GM21723 (cell line): ENCODE results near the gene GJA4.
"Not testable (repeated sequence)": the region's sequence is repeated elsewhere in the genome, so short reads cannot be mapped to it uniquely, and the experiment has no call there.

Experiments
- ATAC-seq: cut with Tn5 transposase; IDR thresholded peaks from one replicate; pipeline ENCODE4 v1.9.1; 2021; ENCODE audit warnings: mild to moderate bottlenecking, moderate library complexity; ENCODE audit not compliant: unreplicated experiment

Gene GJA4

DNA sequence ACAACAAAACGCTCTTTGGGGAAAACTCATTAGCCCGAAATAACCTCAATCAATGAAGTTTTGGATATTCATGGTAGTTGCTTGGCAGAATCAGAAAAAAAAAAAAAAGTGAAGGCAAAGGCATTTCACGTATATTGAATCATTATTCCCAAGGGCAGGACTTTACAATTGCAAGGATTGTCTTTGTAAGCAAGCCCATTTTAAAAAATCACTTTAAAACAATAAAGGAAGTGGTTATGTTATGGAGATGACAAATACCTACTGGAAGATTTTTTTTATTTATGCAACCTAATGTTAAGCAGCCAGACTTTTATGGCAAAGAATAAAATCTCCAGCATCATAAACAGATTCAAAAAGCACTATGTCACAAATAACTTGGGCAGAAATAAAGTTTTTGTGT is 23.9 kb upstream of the GJA4 start:
- no peak for ATAC-seq

DNA sequence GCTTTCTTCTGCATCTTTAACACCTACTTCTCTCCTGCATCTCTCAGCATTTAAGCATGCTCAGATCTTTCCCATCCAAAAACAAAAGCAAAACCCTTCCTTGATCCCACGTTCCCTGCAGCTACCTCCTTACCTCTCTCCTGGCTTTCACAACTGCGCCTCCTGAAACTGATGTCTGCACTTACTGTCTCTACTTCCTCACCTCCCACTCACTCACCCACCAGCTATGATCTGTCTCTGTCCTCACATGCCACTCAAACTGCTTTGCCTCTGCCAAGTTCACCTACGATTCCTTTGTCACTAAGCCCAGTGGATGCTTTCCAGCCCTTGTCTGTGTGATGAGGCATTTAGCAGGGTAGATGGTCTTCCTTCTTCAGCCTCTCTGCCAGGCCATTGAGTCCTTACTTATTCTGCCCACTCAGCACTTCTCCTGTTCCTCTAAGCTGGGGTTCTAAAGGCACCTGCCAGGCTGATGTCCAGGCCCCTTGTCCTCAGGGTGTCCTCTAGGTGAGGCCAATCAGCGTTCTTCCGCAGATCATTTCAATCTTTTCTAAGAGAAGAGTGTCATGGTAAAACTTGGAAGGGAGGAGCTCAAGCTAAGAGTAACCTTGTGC is 21.8 kb upstream of the GJA4 start:
- ATAC-seq: no peak

DNA sequence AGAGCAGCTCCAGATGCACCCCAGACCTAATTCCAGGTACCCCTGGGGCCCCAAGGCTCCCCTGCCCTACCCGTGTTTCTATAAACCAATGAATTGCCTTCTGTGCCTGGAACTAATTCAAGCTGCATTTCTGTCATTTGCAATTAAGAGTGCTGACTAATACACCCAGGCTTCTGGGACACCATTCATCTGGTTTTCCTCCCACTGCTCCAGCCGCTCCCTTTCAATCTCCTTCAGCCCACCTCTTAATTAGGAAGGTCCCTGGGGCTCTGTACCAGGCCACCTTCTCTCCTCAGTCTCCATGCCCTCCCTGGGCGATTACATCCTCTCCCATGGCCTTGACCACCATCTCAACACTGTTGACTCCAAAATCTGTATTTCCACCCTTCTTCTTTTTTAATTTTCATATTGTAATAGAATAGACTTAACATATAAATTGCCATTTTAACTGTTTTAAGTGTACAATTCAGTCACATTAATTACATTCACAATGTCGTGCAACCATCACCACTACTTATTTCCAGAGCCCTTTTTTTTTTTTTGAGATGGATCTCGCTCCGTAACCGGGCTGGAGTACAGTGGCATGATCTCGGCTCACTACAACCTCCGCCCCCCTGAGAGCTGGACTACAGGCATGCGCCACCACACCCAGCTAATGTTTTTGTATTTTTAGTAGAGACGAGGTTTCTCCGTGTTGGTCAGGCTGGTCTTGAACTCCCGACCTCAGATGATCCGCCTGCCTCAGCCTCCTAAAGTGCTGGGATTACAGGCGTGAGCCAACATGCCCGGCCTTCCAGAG is 21.0 kb upstream of the GJA4 start:
- ATAC-seq: no peak

DNA sequence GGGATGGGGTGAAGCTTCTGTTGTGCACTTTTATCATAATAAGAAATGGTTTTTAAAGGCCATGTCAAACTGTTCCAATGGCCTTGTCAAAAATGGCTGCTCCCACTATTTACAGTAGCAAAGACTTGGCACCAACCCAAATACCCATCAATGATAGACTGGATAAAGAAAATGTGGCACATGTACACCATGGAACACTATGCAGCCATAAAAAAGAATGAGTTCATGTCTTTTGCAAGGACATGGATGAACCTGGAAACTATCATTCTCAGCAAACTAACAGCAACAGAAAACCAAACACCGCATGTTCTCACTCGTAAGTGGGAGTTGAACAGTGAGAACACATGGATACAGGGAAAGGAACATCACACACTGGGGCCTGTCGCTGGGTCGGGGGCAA is 19.7 kb upstream of the GJA4 start:
- not testable (repeated sequence) for ATAC-seq

DNA sequence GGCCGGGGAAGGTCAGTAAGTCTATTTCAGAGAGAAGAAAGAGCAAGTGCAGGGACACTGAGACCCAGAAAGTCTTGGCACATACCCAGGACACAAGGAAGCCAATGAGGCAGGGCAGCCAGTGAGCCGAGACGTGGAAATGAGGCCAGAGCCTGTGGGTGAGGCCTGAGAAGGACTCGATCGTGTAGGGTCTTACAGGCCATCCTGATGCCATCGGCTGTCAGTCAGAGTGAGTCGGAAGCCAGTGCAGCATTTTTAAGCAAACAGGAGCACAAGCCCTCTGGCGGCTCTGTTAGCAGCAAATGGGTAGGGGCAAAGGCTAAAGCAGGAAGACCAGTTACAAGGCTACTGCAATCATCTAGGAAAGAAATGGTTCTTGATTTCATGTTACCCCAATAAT is 17.8 kb upstream of the GJA4 start:
- no peak for ATAC-seq

DNA sequence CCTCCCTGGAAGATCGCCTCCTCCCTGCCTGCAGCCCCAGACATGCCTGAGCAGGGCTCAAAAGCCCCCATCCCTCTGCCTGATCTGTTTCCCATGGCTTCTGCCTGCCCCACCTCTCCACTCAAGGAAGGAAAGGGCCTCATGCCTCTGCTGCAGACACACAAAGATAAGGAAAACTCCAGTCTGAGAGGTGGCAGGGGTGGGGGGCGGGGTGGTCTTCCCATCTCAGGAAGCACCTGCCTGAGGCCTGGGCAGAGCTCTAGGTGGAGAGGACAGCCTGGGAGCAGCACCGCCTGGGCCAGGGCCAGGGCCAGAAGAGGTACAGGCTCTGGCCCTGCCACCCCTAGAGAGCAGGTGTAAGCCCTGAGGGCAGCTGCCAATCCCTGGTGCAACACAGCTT is 15.9 kb upstream of the GJA4 start:
- ATAC-seq: no peak

GRCh38 chr1:34777519-34778321 is 15.1 kb upstream of the GJA4 start:
- no peak for ATAC-seq

DNA sequence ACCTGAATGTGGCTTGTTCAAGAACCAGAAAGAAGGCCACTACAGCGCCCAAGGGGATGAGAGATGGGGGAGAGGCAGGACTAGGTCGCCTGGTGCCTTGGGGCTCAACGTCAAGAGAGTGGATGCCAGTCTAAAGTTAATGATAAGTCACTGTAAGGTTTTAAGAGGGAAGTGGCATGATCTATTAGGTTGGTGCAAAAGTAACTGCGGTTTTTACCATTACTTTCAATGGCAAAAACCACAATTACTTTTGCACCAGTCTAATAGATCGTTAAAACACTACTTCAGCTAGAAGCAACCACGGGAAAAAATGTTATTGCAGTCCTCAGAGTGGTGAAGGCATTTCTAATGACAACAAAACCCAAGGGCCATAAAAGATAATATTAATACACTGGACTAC is 14.4 kb upstream of the GJA4 start:
- no peak for ATAC-seq

DNA sequence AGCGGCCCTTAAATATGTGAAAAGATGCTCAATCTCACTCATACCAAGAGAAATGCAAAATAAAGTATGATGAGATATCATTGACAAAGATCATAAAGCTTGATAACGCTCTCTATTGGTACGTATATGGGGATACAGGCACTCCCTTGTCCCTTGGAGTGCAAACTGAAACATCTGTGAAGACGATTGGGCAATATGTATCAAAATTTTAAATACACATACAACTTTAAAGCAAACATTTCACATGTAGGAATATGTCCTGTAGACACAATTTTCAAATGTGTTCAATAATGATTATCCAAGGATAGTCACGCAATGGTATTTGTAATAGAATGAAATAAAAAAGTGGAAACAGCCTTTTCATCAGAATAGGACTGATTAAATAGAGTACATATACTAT is 13.8 kb upstream of the GJA4 start:
- ATAC-seq: no peak

- ATAC-seq: no peak
Observed at GRCh38 chr1:34779526-34779925, 13.3 kb upstream of the GJA4 start.

- ATAC-seq: no peak
Observed at GRCh38 chr1:34779962-34780361, 12.8 kb upstream of the GJA4 start.

DNA sequence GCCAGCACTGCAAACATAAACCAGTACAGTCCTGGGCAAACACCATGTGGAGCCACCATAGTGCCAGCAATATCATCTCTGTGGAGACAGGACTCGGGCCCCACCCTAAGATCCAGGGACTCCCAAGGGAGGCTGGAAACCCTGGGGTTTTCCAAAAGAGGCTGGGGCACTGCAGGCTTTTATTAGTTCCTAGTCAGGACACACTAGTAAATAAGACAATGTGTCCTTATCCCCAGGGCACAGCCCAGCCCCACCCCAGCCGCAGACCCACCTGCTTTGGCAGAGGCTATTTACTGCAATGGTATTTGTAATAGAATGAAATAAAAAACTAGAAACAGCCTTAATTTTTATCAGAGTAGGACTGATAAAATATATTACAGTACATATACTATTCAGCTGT is 12.3 kb upstream of the GJA4 start:
- ATAC-seq: no peak

GRCh38 chr1:34781071-34781843 is 11.5 kb upstream of the GJA4 start, which contains the start of gene GJB3:
Gene GJB3, plus strand, starts transcription at chr1:34781214. Its CDS starts 3,549 bp downstream, at chr1:34784763.
- no peak for ATAC-seq

DNA sequence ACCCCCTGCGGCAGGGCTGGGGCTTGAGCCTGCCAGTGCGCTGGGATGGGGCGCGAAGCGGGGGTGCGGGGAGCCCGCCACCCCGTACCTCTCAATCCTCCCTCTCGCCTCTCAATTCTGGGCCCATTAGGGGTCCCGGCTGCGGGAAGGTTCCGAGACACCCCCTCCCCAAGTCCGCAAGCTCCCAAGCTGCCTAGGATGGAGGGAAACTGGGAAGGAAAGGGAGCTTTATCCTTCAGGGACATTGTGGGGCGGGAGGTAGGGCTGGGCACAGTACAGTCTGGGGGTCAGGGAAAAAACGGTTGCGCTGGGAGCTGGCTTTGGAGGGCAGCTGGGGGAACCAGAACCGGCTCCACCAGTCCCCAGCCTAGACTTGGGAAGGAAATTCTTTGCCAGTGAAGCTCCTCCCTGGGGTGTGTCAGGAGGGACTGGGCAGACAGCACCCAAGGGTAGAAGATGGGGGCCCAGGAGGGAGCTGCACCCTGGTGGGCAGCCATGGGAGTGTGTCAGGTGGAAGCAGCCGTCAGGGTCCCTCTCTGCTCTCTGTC is 10.9 kb upstream of the GJA4 start:
- no peak for ATAC-seq

GRCh38 chr1:34784751-34785221 is 8.0 kb upstream of the GJA4 start:
- ATAC-seq: no peak

- no peak for ATAC-seq
Observed at GRCh38 chr1:34785231-34785874, 7.4 kb upstream of the GJA4 start.

- ATAC-seq: no peak
Observed at GRCh38 chr1:34785875-34786470, 6.8 kb upstream of the GJA4 start.

GRCh38 chr1:34786521-34787325 is 6.1 kb upstream of the GJA4 start:
- no peak for ATAC-seq
